Midbrain (tissue), 1 donor: Measurements from ENCODE around the gene GUSB.
"Not testable (repeated sequence)": the region's sequence is repeated elsewhere in the genome, so short reads cannot be mapped to it uniquely, and the experiment has no call there.

Experiments
- DNase-seq: peaks from one replicate; lab custom pipeline; 2025; lab: John Stamatoyannopoulos, UW

GUSB gene

GRCh38 chr7:65975814-65976445, 6.1 kb downstream of the GUSB start:
- no peak for DNase-seq

GRCh38 chr7:65974876-65975275, 7.1 kb downstream of the GUSB start:
- no peak for DNase-seq

- no peak for DNase-seq
Observed at GRCh38 chr7:65974191-65974801, 7.7 kb downstream of the GUSB start.

- DNase-seq: no peak
Observed at GRCh38 chr7:65972976-65973375, 9.0 kb downstream of the GUSB start.

- DNase-seq: no peak
Observed at GRCh38 chr7:65971021-65971420, 11.0 kb downstream of the GUSB start.

- DNase-seq: no peak
Observed at GRCh38 chr7:65968256-65969185, 13.5 kb downstream of the GUSB start.

- no peak for DNase-seq
Observed at GRCh38 chr7:65967361-65968155, 14.5 kb downstream of the GUSB start.

- DNase-seq: no peak
Observed at GRCh38 chr7:65966146-65966545, 15.9 kb downstream of the GUSB start.

- not testable (repeated sequence) for DNase-seq
Observed at GRCh38 chr7:65964671-65965070, 17.3 kb downstream of the GUSB start.

GRCh38 chr7:65962033-65962432, 20.0 kb downstream of the GUSB start:
- DNase-seq: no peak

GRCh38 chr7:65960351-65961074, 21.5 kb downstream of the GUSB start:
- no peak for DNase-seq

GRCh38 chr7:65955718-65956117, 26.3 kb downstream of the GUSB start:
- DNase-seq: no peak

- no peak for DNase-seq
Observed at GRCh38 chr7:65953890-65954450, 28.0 kb downstream of the GUSB start.

- no peak for DNase-seq
Observed at GRCh38 chr7:65953001-65953720, 28.9 kb downstream of the GUSB start.

- DNase-seq: no peak
Observed at GRCh38 chr7:65951837-65952578, 30.0 kb downstream of the GUSB start.

GRCh38 chr7:65946904-65947303, 35.1 kb downstream of the GUSB start:
- no peak for DNase-seq

GRCh38 chr7:65945787-65946186, 36.2 kb downstream of the GUSB start:
- not testable (repeated sequence) for DNase-seq

- no peak for DNase-seq
Observed at GRCh38 chr7:65938336-65938895, 43.6 kb downstream of the GUSB start.

- DNase-seq: no peak
Observed at GRCh38 chr7:65937296-65937695, 44.7 kb downstream of the GUSB start.
